Loucy (cell line): Measurements from ENCODE around the gene MAFF.

Experiments used
- CTCF ChIP-seq: fragments of 200-600 bp; sonication (generic); conservative IDR thresholded peaks from 2 replicates; pipeline ENCODE4 v1.5.1; 2014; ENCODE audit warnings: mild to moderate bottlenecking, antibody characterized with exemption, low read length
- EZH2phosphoT487 ChIP-seq: fragments of 200-600 bp; IDR thresholded peaks from 2 replicates; pipeline ENCODE4 v1.6.1; 2018; ENCODE audit warnings: antibody characterized with exemption, mild to moderate bottlenecking, moderate library complexity, borderline replicate concordance

GRCh38 chr22:38240734-38241252, 39.0 kb downstream of the MAFF start:
- TF ChIP-seq CTCF: no peak
- TF ChIP-seq EZH2phosphoT487: no peak
